Measurements from ENCODE around the gene RTN4R.

The RTN4R gene

GRCh38 chr22:20211997-20212753, 55.9 kb downstream of the RTN4R start:
- no peak for DNase-seq

GRCh38 chr22:20211409-20211996, 56.6 kb downstream of the RTN4R start:
- no peak for DNase-seq

DNA sequence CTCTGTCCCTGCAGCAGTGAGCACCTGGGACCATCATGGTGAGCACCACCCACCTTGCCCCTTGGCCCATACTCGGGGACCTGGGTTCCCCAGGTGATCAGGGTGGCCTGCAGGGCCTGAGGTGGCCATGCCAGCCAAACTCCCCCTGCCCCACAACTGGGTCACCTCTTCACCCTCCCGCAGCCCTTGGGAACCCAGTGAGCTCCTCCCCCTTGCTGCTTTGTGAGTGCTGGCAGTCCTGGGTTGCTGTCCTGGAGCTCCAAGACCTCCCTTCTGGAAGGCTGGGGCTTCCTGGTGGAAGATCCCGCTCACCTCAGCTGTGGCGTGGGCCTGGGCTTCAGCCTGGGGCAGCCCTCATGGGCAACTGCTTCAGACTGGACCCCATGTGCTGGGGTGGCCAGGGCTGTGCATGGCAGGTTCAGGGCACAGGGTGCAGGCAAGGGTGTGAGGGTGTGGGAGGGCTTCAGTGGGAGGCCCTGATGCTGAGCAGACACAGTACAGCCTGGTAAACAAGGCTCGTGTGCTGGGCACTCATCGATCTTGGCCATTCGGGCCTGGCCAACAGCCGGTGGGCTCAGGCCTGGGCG, 57.6 kb downstream of the RTN4R start:
- no peak for DNase-seq

DNA sequence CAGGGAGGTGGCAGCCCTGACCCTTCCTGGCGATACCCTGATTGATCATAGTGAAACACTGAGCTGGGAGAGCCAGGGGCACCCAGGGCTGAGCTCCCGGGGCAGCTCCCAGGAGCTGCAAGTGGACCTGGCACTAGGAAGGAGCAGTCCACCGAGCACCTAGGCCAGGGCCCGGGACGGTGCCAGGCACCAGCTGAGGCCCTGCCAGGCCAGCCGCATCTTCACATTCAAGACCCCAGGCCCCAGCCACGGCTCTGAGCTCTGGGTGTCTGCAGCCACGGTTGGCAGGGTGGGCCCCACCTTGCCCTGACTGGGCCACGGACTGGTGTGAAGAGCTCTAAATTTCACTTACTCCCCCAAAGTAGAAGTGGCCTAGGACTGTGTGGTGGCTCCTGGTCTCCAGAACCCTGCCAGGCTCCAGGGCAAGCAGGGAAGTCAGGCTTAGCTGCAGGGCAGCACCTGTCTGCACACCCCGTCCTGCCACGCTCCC, 58.3 kb downstream of the RTN4R start:
- DNase-seq: no peak

DNA sequence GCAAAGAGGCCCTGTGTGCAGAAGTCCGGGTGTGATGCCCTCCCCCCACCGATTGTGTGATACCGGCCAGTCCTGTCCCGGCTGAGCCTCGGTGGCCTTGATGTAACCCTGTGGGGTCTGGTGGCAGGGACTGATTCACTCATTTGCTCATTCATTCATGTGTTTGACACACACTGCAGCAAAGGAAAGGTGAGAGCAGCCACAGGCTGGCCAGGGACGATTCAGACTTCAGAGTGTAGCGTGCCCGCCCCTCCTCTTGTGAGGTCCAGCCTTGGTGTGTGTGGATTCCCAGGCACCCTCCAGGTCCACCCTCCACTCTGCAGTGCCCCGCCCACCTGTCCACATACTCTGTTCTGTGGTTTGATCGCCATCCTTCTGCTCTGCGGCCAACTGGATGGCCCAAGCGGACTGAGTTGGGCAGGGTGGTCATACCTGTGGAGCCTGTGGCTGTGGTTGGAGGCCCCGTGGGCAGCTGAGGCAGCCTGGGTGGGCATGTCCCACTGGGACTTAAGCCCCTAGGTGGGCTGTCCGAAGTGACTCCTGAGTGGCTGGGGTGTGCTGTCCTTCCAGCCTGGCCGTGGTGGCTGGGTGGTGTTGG, 59.3 kb downstream of the RTN4R start:
- no peak for DNase-seq

DNA sequence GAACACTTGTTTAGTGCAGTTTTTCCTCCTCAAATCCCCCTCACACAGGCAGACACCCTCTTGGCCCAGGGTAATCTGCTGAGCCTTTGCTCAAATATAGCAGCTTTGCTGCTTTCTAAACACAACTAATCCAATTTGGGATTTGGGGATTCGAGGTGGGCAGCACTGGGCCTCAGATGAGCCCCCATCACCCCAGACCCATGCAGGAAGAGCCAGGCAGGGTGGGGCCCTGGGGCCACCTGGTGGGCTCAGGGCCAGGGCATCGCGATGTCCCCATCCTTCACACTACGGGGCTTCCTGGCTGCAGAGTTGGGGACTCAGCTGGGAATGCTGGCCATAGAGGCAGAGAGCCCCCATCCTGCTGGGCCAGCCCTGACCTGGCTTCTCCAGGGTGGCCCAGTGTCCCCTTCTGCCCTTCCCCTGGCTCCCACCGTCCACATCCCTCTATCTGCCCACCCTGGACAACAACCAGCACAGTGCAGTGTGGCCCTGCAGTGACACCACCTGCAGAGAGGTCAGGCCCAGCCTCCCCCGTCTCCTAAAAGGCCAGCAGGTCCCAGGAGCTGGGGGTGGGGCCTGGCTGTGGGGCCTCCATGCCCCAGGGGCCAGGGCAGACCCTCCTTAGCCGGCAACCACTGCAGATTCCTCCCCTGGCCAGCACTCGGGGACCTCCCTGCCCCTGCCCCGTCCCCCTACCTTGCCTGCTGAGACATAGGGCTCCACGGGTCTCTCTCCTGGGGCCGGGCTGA, 60.7 kb downstream of the RTN4R start:
- DNase-seq: no peak

GRCh38 chr22:20206709-20207215, 61.4 kb downstream of the RTN4R start:
- DNase-seq: peak; percentile 35

- DNase-seq: peak; percentile 79
Measured at GRCh38 chr22:20205964-20206708, 62.0 kb downstream of the RTN4R start.

DNA sequence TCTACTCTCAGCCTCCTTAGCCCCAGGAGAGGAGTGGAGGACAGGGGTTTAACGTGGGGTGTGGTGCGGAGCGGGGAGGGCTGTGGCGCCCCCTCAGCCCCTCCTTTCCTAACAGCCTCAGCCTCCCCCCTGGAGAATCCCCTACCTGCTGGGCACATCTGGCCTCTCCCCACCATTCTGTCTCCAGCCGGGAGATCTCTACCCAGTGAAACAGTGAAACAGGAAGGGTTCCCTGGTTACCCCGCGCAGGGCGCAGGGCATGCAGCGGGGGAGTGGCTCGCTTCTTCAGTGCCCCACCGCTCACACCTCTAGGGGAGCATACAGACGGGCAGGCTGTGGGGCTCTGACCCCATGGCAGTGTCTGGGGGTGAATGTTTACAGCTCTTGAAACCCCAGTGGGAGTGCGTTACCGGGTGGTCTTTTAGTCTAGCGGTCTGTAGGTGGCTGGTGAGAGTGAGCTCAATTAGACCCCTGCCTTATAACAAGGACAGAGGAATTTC, 62.6 kb downstream of the RTN4R start:
- DNase-seq: no peak

DNA sequence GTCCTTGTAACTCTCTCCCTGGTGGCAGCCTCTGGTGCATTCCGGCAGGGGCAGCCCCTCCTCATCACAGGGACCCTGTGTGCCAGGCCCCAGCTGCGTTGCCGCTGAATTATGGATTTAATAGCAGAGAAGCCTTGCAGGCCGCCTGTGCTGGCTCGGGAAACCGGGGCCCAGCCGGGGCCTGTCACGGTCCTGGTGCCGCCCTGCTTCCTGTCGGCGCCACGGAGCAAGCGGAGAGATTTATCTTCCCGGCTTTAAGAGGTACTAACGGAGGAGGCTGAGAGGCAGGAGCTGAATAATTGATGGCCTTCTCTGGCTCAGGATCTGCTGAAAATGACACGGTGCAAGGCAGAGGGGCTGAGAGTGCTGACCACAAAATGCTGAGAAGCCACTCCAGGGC, 63.3 kb downstream of the RTN4R start:
- peak; percentile 22 for DNase-seq

- DNase-seq: no peak
Measured at GRCh38 chr22:20204311-20204710, 63.8 kb downstream of the RTN4R start.

DNA sequence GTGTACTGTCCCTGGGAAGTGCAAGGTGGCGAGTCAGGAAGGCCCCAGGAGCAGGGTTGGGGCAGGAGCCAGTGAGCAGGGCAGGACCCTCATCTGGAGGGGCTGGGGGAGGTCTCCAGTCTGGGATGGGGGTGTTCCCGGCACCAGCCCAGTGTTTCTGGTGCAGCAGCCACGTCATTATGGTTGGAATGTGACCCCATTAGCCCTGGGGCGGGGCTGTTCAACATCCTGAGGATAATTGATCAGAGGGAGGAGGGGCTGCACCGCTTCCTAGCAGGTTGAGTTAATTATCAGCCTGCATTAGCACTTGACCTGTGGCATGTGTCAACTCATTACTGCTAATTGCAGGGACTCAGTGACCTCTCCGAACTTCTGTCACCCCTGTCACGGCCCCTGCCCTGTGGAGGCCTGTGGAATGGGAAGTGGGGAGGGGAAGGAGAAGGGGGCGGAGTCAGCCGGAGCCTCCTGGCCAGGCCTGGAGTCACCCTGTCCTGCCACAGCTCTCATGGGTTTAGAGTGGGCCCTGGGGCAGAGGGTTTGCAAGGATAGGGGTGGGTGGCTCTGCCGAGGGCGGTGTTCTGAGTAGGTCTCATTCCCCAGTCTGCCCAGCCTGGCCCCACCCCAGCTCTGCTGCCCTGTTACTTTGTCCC, 64.4 kb downstream of the RTN4R start:
- peak; percentile 66 for DNase-seq

DNA sequence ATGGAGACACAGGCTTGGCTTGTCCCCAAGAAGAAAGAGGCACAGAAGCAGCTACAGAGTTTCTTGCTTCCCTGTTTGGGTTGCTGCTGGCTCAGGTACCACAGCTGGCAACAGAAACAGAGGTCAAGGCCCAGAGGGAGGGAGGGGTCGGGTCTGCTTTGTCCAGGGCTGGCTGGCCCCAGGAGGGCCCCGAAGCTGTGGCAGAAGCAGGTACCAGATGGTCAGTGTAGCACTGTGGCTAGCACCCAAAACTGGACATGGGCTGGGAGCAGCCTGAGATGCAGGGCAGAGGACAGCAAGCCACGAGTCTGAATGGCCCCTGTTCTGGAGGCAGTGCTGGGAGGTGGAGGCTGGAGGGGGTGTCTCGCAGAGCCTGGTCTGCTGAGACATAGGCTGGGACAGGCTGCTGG, 65.0 kb downstream of the RTN4R start:
- DNase-seq: no peak

- no peak for DNase-seq
Measured at GRCh38 chr22:20201837-20202392, 66.2 kb downstream of the RTN4R start.

GRCh38 chr22:20199906-20200305, 68.2 kb downstream of the RTN4R start:
- DNase-seq: no peak

DNA sequence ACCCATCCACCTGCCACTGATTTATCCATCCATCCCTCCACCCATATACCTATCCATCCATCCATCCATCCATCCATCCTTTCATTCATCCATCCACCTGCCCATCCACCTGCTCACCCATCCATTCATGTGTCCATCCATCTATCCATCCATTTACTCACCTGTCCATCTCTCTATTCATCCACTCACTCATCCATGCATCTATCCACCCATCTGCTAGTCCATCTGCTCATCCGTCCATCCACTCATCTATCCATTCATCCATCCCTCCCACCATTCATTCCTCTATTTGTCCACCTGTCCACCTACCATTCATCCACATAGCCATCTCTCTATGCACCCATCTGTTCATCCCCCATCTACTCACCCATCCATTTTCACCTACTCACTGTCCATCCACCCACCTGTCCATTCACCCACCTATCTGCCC, 68.7 kb downstream of the RTN4R start:
- no peak for DNase-seq

- DNase-seq: no peak
Measured at GRCh38 chr22:20198557-20199319, 69.4 kb downstream of the RTN4R start.

- DNase-seq: no peak
Measured at GRCh38 chr22:20197407-20198030, 70.6 kb downstream of the RTN4R start.

GRCh38 chr22:20196094-20196842, 71.8 kb downstream of the RTN4R start:
- DNase-seq: no peak
